HEK293 (cell line): ENCODE data around the gene YBX3.

Experiments
- KLF16 ChIP-seq: fragments of 450-650 bp; formaldehyde crosslinking; IDR thresholded peaks from 2 replicates; pipeline ENCODE4 v1.5.1; 2017; ENCODE audit warnings: missing biosample characterization, missing genetic modification characterization
- PRDM4 ChIP-seq: fragments of 450-650 bp; formaldehyde crosslinking; IDR thresholded peaks from 2 replicates; pipeline ENCODE4 v1.5.1; 2017; ENCODE audit warnings: missing biosample characterization, missing genetic modification characterization
- SETDB1 ChIP-seq: IDR thresholded peaks from one replicate; pipeline ENCODE4 v1.6.1; 2017; ENCODE audit warnings: mild to moderate bottlenecking, low read length, moderate library complexity, mixed read lengths; ENCODE audit not compliant: insufficient read length
- ZBTB1 ChIP-seq: fragments of 450-650 bp; formaldehyde crosslinking; IDR thresholded peaks from 2 replicates; pipeline ENCODE4 v1.5.1; 2016; ENCODE audit warnings: missing biosample characterization, missing genetic modification characterization
- ZBTB6 ChIP-seq: fragments of 450-650 bp; formaldehyde crosslinking; IDR thresholded peaks from 2 replicates; pipeline ENCODE4 v1.5.1; 2017; ENCODE audit warnings: missing biosample characterization, missing genetic modification characterization
- ZBTB8A ChIP-seq: fragments of 450-650 bp; formaldehyde crosslinking; IDR thresholded peaks from 2 replicates; pipeline ENCODE4 v1.5.1; 2016; ENCODE audit warnings: missing biosample characterization, missing genetic modification characterization
- ZNF174 ChIP-seq: fragments of 450-650 bp; formaldehyde crosslinking; IDR thresholded peaks from 2 replicates; pipeline ENCODE4 v1.5.0; 2017; ENCODE audit warnings: missing biosample characterization, mild to moderate bottlenecking, missing genetic modification characterization
- ZNF274 ChIP-seq, 2 experiments: fragments of 200-500 bp in 1 of 2; fragments of 450-650 bp in 1 of 2; sonication (Bioruptor generic) in 1 of 2; formaldehyde crosslinking in 1 of 2; IDR thresholded peaks; 2 replicates each; pipeline versions ENCODE4 v1.5.1 to v1.6.1; 2014 to 2016; ENCODE audit warnings: borderline replicate concordance in 1 of 2, inconsistent platforms in 1 of 2, low read length in 1 of 2, missing biosample characterization in 1 of 2, missing genetic modification characterization in 1 of 2
- ZNF548 ChIP-seq: fragments of 450-650 bp; formaldehyde crosslinking; IDR thresholded peaks from 2 replicates; pipeline ENCODE4 v1.5.1; 2016; ENCODE audit warnings: missing biosample characterization, missing genetic modification characterization
- TF ChIP-seq, protein P1 (sequence below): fragments of 450-650 bp; formaldehyde crosslinking; IDR thresholded peaks from 2 replicates; pipeline ENCODE4 v1.5.1; 2016; ENCODE audit warnings: missing biosample characterization, missing genetic modification characterization

DNA sequence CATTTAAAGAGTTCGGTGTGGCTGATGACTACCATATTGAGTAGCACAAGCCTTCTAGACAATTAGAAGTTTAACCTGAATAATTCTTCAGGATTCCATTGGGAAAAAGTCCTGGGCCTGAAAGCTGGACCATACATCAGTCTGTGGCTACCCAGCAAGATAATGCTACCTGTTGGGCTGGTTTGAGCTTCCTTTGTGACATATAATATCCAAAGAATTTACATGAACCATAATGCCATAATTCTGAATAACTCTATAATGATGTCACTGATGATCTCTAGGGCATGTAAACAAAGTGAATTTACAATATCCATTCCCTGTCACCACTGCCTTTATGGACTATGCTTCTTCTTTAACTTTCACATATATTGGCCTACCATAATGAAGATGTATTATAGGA lies 3.8 kb upstream of the YBX3 start:
- TF ChIP-seq ZNF274 (IDR thresholded peaks at IDR 0.05; ENCODE audit: low read length): no peak
- TF ChIP-seq ZNF274 (tag by site-specific recombination; IDR thresholded peaks at IDR 0.05; ENCODE audit: borderline replicate concordance): no peak
- TF ChIP-seq ZBTB6: no peak
- TF ChIP-seq, protein P1, sequence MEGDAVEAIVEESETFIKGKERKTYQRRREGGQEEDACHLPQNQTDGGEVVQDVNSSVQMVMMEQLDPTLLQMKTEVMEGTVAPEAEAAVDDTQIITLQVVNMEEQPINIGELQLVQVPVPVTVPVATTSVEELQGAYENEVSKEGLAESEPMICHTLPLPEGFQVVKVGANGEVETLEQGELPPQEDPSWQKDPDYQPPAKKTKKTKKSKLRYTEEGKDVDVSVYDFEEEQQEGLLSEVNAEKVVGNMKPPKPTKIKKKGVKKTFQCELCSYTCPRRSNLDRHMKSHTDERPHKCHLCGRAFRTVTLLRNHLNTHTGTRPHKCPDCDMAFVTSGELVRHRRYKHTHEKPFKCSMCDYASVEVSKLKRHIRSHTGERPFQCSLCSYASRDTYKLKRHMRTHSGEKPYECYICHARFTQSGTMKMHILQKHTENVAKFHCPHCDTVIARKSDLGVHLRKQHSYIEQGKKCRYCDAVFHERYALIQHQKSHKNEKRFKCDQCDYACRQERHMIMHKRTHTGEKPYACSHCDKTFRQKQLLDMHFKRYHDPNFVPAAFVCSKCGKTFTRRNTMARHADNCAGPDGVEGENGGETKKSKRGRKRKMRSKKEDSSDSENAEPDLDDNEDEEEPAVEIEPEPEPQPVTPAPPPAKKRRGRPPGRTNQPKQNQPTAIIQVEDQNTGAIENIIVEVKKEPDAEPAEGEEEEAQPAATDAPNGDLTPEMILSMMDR (tag by site-specific recombination): no peak
- no peak for TF ChIP-seq ZBTB8A
- TF ChIP-seq KLF16 (tag by site-specific recombination): no peak
- TF ChIP-seq PRDM4 (tag by site-specific recombination): no peak
- TF ChIP-seq ZNF174 (tag by site-specific recombination): no peak
- no peak for TF ChIP-seq ZNF548 (tag by site-specific recombination)
- no peak for TF ChIP-seq ZBTB1 (tag by site-specific recombination)
- TF ChIP-seq SETDB1: no peak
